ENCODE results near the gene NTM. TPM values are rescaled to one million over a fixed set of nuclear protein-coding genes. Genes with fewer than 3 reads are reported as not detected.

Gene NTM
- total RNA-seq, 1 experiment from 2014 or later = not detected

DNA sequence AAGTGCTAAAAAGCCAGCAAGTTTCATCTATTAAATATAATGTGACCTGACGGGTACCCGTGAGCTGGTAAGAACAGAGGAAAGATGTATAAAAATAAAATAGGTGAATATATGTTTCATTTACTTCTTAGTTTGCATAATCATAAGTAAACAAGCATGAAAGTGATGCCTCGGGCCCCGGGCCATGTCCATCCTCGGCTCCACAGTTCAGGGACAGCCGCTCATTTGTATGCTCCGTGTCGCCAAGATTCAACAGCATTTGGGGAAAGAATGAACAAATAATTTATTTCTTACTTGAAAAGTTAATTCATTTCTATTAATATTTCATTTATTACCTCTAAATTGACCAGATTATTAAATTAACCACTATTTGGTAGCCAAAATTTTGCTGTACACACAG lies 251.8 kb downstream of the NTM start:
- peaks cover 0 to 7% of the 10 kb centered on the region in 2 experiments; a peak in 2 of 4 replicates for H3K9me3 ChIP-seq (ENCODE audit: control insufficient read depth in 1 of 2, insufficient read depth in 1 of 2, low read depth in 1 of 2, low read length in 2 of 2)
- H3K27me3 ChIP-seq (ENCODE audit: insufficient read depth, low read length) = no peaks in the 10 kb centered on the region
- no peak for ATAC-seq
- no peaks in the 10 kb centered on the region for H3K36me3 ChIP-seq (ENCODE audit: control insufficient read depth in 1 of 2, insufficient read depth in 2 of 2, low read length in 2 of 2)
- no peaks in the 10 kb centered on the region for H4K20me1 ChIP-seq (ENCODE audit: insufficient read depth)
- no peak for DNase-seq (ENCODE audit: low read depth, low spot score)
- ChIA-PET CTCF (no interaction called here), POLR2A (no interaction called here), RAD21 (ENCODE audit: low non-redundant PET in 1 of 2, low total read pairs in 2 of 2, uncharacterized antibody in 2 of 2, unreplicated experiment in 2 of 2) (no interaction called here)
- H3K9me2 ChIP-seq (ENCODE audit: insufficient read depth) = no peaks in the 10 kb centered on the region
- TF ChIP-seq SP1 (IDR thresholded peaks at IDR 0.05; ENCODE audit: low read depth) = no peak
- no peak for TF ChIP-seq CBX3 (IDR thresholded peaks at IDR 0.05; ENCODE audit: low read depth)
- TF ChIP-seq SIN3A (IDR thresholded peaks at IDR 0.05; ENCODE audit: low read depth) = no peak
- no peak for TF ChIP-seq YY1 (IDR thresholded peaks at IDR 0.05; ENCODE audit: extremely low read depth, insufficient replicate concordance, low read depth, low read length)
- TF ChIP-seq, protein P1, sequence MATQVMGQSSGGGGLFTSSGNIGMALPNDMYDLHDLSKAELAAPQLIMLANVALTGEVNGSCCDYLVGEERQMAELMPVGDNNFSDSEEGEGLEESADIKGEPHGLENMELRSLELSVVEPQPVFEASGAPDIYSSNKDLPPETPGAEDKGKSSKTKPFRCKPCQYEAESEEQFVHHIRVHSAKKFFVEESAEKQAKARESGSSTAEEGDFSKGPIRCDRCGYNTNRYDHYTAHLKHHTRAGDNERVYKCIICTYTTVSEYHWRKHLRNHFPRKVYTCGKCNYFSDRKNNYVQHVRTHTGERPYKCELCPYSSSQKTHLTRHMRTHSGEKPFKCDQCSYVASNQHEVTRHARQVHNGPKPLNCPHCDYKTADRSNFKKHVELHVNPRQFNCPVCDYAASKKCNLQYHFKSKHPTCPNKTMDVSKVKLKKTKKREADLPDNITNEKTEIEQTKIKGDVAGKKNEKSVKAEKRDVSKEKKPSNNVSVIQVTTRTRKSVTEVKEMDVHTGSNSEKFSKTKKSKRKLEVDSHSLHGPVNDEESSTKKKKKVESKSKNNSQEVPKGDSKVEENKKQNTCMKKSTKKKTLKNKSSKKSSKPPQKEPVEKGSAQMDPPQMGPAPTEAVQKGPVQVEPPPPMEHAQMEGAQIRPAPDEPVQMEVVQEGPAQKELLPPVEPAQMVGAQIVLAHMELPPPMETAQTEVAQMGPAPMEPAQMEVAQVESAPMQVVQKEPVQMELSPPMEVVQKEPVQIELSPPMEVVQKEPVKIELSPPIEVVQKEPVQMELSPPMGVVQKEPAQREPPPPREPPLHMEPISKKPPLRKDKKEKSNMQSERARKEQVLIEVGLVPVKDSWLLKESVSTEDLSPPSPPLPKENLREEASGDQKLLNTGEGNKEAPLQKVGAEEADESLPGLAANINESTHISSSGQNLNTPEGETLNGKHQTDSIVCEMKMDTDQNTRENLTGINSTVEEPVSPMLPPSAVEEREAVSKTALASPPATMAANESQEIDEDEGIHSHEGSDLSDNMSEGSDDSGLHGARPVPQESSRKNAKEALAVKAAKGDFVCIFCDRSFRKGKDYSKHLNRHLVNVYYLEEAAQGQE (IDR thresholded peaks at IDR 0.05; ENCODE audit: low read depth) = no peak
- TF ChIP-seq ELF1 (IDR thresholded peaks at IDR 0.05; ENCODE audit: borderline replicate concordance, low read depth) = no peak
- TF ChIP-seq EGR1 (IDR thresholded peaks at IDR 0.05; ENCODE audit: low read depth) = no peak
- TF ChIP-seq POLR2A (IDR thresholded peaks at IDR 0.05; ENCODE audit: borderline replicate concordance, extremely low read depth, insufficient read depth, insufficient read length) = no peak
- TF ChIP-seq RAD21 (IDR thresholded peaks at IDR 0.05; ENCODE audit: low read depth) = no peak
- TF ChIP-seq, protein P2, sequence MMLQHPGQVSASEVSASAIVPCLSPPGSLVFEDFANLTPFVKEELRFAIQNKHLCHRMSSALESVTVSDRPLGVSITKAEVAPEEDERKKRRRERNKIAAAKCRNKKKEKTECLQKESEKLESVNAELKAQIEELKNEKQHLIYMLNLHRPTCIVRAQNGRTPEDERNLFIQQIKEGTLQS (IDR thresholded peaks at IDR 0.05) = no peak
- no peak for TF ChIP-seq SRF (IDR thresholded peaks at IDR 0.05; ENCODE audit: low read depth)
- TF ChIP-seq EZH2 (IDR thresholded peaks at IDR 0.05) = no peak
- no peak for TF ChIP-seq EZH2phosphoT487 (IDR thresholded peaks at IDR 0.05; ENCODE audit: borderline replicate concordance)
- no peak for TF ChIP-seq TCF7L2 (IDR thresholded peaks at IDR 0.05; ENCODE audit: borderline replicate concordance, extremely low read depth, insufficient read depth, insufficient read length)
- TF ChIP-seq ZNF274 (IDR thresholded peaks at IDR 0.05; ENCODE audit: low read depth, low read length) = no peak
- TF ChIP-seq, protein P3, sequence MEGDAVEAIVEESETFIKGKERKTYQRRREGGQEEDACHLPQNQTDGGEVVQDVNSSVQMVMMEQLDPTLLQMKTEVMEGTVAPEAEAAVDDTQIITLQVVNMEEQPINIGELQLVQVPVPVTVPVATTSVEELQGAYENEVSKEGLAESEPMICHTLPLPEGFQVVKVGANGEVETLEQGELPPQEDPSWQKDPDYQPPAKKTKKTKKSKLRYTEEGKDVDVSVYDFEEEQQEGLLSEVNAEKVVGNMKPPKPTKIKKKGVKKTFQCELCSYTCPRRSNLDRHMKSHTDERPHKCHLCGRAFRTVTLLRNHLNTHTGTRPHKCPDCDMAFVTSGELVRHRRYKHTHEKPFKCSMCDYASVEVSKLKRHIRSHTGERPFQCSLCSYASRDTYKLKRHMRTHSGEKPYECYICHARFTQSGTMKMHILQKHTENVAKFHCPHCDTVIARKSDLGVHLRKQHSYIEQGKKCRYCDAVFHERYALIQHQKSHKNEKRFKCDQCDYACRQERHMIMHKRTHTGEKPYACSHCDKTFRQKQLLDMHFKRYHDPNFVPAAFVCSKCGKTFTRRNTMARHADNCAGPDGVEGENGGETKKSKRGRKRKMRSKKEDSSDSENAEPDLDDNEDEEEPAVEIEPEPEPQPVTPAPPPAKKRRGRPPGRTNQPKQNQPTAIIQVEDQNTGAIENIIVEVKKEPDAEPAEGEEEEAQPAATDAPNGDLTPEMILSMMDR (IDR thresholded peaks at IDR 0.05 in 2 of 3, conservative IDR thresholded peaks at IDR 0.05 in 1 of 3; ENCODE audit: borderline replicate concordance in 1 of 3, insufficient read depth in 1 of 3, low read depth in 2 of 3, low read length in 2 of 3) = no peak
- TF ChIP-seq CEBPB (IDR thresholded peaks at IDR 0.05; ENCODE audit: low read depth) = no peak
- no peaks in the 10 kb centered on the region for H3K4me1 ChIP-seq (ENCODE audit: control insufficient read depth in 1 of 2, insufficient read depth in 2 of 2, low read length in 2 of 2)
- H2AFZ ChIP-seq (ENCODE audit: low read depth, low read length, poor library complexity, severe bottlenecking) = no peak overlapping the region
- H3K9ac ChIP-seq (ENCODE audit: low read length) = no peak overlapping the region
- intact Hi-C loops (cut with micrococcal nuclease) = no loop called here
- no peak overlapping the region for H3K4me2 ChIP-seq (ENCODE audit: low read length)
- H3K27ac ChIP-seq (ENCODE audit: low read depth, low read length) = no peak overlapping the region
- H3K79me2 ChIP-seq (ENCODE audit: insufficient read depth, low read length) = no peaks in the 10 kb centered on the region
- BruUV-seq (replicated peaks) = no TSS peak
- no peak overlapping the region for H3K4me3 ChIP-seq (replicated peaks in 1 of 2; ENCODE audit: low read depth in 1 of 2, low read length in 2 of 2)

All from HCT116 (cell line).